A673 (cell line): Measurements from ENCODE around the gene COL4A2. TPM values are rescaled to one million over a fixed set of nuclear protein-coding genes. Genes with fewer than 3 reads are reported as not detected.

ENCODE experiments used
- BruUV-seq: library from RNA; stranded (reverse); fragments of 400-500 nt; replicated peaks from 2 replicates; lab custom pipeline; 2021; lab: Mats Ljungman, UMichigan
- CTCF ChIA-PET: fragments of 300-600 bp; sonication (Branson Sonifier 250); formaldehyde crosslinking; loops from one replicate; lab custom pipeline; 2022; ENCODE audit warnings: antibody characterized with exemption; lab: Charles Lee
- POLR2A ChIA-PET: fragments of 300-600 bp; sonication (Branson Sonifier 250); formaldehyde crosslinking; loops from one replicate; lab custom pipeline; 2022; ENCODE audit warnings: antibody characterized with exemption; ENCODE audit not compliant: low non-redundant PET; lab: Charles Lee
- DNase-seq: peaks from one replicate; pipeline ENCODE4 v3.0.0-alpha.2; 2015; ENCODE audit warnings: low spot score
- H3K27ac ChIP-seq: fragments of 200-600 bp; sonication (generic); 2 replicates; pipeline ENCODE4 v1.5.1; 2016; ENCODE audit warnings: mixed run types, low read depth, mild to moderate bottlenecking, mixed read lengths, antibody characterized with exemption, low read length; ENCODE audit not compliant: poor library complexity, severe bottlenecking
- H3K27me3 ChIP-seq: fragments of 200-600 bp; sonication (generic); replicated peaks from 2 replicates; pipeline ENCODE4 v1.6.1; 2017; ENCODE audit warnings: mixed run types, low read depth, mild to moderate bottlenecking, mixed read lengths, antibody characterized with exemption, low read length; ENCODE audit not compliant: insufficient read depth, poor library complexity
- H3K36me3 ChIP-seq: fragments of 200-600 bp; sonication (generic); 2 replicates; pipeline ENCODE4 v1.6.1; 2016; ENCODE audit warnings: mixed run types, mild to moderate bottlenecking, mixed read lengths, antibody characterized with exemption, low read length; ENCODE audit not compliant: insufficient read depth, poor library complexity, severe bottlenecking
- H3K4me1 ChIP-seq: fragments of 200-600 bp; sonication (generic); 2 replicates; pipeline ENCODE4 v1.6.1; 2017; ENCODE audit warnings: mixed run types, mild to moderate bottlenecking, mixed read lengths, antibody characterized with exemption, low read length; ENCODE audit not compliant: insufficient read depth, poor library complexity, severe bottlenecking
- H3K4me3 ChIP-seq: fragments of 200-600 bp; sonication (generic); 2 replicates; pipeline ENCODE4 v1.5.1; 2016; ENCODE audit warnings: low read depth, mixed run types, mild to moderate bottlenecking, mixed read lengths, low read length; ENCODE audit not compliant: poor library complexity, severe bottlenecking
- H3K9me3 ChIP-seq: fragments of 200-600 bp; sonication (generic); 2 replicates; pipeline ENCODE4 v1.6.1; 2016; ENCODE audit warnings: mixed run types, low read depth, mild to moderate bottlenecking, mixed read lengths, antibody characterized with exemption, low read length; ENCODE audit not compliant: poor library complexity, severe bottlenecking
- CTCF ChIP-seq: fragments of 300-800, 200-600 bp; sonication (generic); conservative IDR thresholded peaks from 2 replicates; pipeline ENCODE4 v1.5.1; 2017; ENCODE audit warnings: low read depth, mild to moderate bottlenecking, antibody characterized with exemption, low read length, moderate library complexity, mixed read lengths
- EZH2 ChIP-seq: fragments of 200-600 bp; sonication (generic); IDR thresholded peaks from 2 replicates; pipeline ENCODE4 v1.6.1; 2017; ENCODE audit warnings: borderline replicate concordance, low read depth, mild to moderate bottlenecking, mixed read lengths, antibody characterized with exemption, low read length; ENCODE audit not compliant: poor library complexity, severe bottlenecking
- intact Hi-C: fragments of 100-400 bp; cut with micrococcal nuclease; formaldehyde crosslinking; loops from one replicate; pipeline ENCODE4 v1.10.0; 2022; ENCODE audit not compliant: unreplicated experiment
- total RNA-seq: library from RNA; stranded (reverse); gene quantifications from 2 replicates; pipeline ENCODE4 v1.2.3, GENCODE V29; 2021

Gene COL4A2
- total RNA-seq, 1 experiment from 2014 or later: 184 TPM

GRCh38 chr13:110521946-110522345 lies 214.9 kb downstream of the COL4A2 start:
- TF ChIP-seq EZH2 (no peak), CTCF (no peak)
- Histone ChIP-seq H3K27me3 (no peaks in the 10 kb centered on the region), H3K4me1 (no peaks in the 10 kb centered on the region), H3K36me3 (no peaks in the 10 kb centered on the region), H3K4me3 (no peak overlapping the region), H3K27ac (no peak overlapping the region), H3K9me3 (no peaks in the 10 kb centered on the region)
- peak; percentile 19 for DNase-seq
- BruUV-seq: no TSS peak
- POLR2A ChIA-PET: no interaction called here
- CTCF ChIA-PET: no interaction called here
- intact Hi-C loops: no loop called here

DNA sequence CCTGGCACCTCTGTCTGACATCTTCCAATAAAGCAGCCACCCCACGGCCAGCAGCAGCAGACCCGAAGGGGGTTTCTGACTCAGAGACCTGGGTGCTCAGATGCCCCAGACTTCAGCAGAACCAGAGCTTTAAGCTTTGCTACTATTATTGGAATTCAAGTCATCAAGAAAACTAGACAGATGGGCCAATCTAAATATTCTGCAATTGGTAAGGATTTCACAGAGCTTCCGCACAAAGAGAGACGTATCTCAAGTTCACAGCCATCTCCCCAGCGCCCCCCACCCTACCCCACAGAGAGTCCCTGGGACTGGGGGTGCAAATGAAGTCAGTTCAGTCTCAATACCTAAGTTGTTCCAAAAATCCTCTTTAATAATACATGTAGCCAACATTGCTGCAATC lies 215.6 kb downstream of the COL4A2 start:
- H3K36me3 ChIP-seq: no peaks in the 10 kb centered on the region
- H3K4me1 ChIP-seq: no peaks in the 10 kb centered on the region
- CTCF ChIA-PET: no interaction called here
- TF ChIP-seq CTCF (no peak), EZH2 (no peak)
- no TSS peak for BruUV-seq
- POLR2A ChIA-PET: no interaction called here
- H3K27ac ChIP-seq: no peak overlapping the region
- no peaks in the 10 kb centered on the region for H3K9me3 ChIP-seq
- no peaks in the 10 kb centered on the region for H3K27me3 ChIP-seq
- H3K4me3 ChIP-seq: no peak overlapping the region
- intact Hi-C loops: no loop called here
- DNase-seq: no peak

DNA sequence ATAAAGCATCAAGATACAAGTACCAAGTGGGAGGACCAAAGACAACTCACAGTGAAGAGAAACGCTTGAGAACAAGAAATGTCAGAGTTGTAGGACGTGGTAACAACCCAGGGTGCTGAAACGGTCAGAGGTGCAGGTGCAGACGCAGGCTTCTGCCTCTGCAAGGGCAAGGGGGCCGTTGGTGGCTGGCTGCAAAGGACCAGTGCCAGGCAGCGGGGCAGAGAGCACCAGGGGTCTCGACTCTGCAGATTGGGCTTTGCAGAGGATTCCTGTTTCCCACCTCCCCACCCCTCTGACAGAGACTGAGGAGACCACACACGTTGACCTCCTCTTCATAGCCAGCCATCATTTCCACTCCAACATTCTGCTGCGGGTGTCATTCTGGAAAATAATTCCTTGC lies 216.1 kb downstream of the COL4A2 start:
- no TSS peak for BruUV-seq
- TF ChIP-seq EZH2 (no peak), CTCF (no peak)
- H3K27me3 ChIP-seq: no peaks in the 10 kb centered on the region
- POLR2A ChIA-PET: no interaction called here
- no peaks in the 10 kb centered on the region for H3K4me1 ChIP-seq
- H3K9me3 ChIP-seq: no peaks in the 10 kb centered on the region
- H3K36me3 ChIP-seq: no peaks in the 10 kb centered on the region
- H3K4me3 ChIP-seq: no peak overlapping the region
- no peak overlapping the region for H3K27ac ChIP-seq
- CTCF ChIA-PET: no interaction called here
- intact Hi-C loops: no loop called here
- DNase-seq: no peak
